Body of pancreas (tissue), 4 donors: ENCODE data around the gene KIAA1217. TPM values are rescaled to one million over a fixed set of nuclear protein-coding genes. Genes with fewer than 3 reads are reported as not detected.

Experiments used
- ATAC-seq: fragments of 150-250 bp; one replicate; pipeline ENCODE4 v1.9.1; 2016
- DNase-seq, 4 donors: peaks; one replicate each; pipeline ENCODE4 v3.0.0-alpha.2; 2019
- H3K27ac ChIP-seq, 4 donors: fragments of 200-600 bp; sonication (generic); 1 replicate in 3 of 4; 2 replicates in 1 of 4; pipeline versions ENCODE4 v1.5.1 to v1.6.1; 2016 to 2019; ENCODE audit warnings: mild to moderate bottlenecking in 1 of 4, mixed read lengths in 1 of 4, moderate library complexity in 1 of 4
- H3K27me3 ChIP-seq, 2 donors: fragments of 200-600 bp; sonication (generic); one replicate each; pipeline ENCODE4 v1.6.0; 2016; ENCODE audit warnings: mild to moderate bottlenecking in 1 of 2
- H3K36me3 ChIP-seq, 2 donors: fragments of 200-600 bp; sonication (generic); replicated peaks in 1 of 2; 2 replicates each; pipeline ENCODE4 v1.5.1; 2016; ENCODE audit warnings: low read depth in 2 of 2; ENCODE audit not compliant: insufficient read depth in 1 of 2
- H3K4me1 ChIP-seq: fragments of 200-600 bp; sonication (generic); one replicate; pipeline ENCODE4 v1.6.0; 2016
- H3K4me3 ChIP-seq, 2 donors: fragments of 200-600 bp; sonication (generic); 1 replicate in 1 of 2; 2 replicates in 1 of 2; pipeline ENCODE4 v1.5.1; 2016 to 2019
- H3K9me3 ChIP-seq, 3 donors: fragments of 200-600 bp; sonication (generic); 1 replicate in 2 of 3; 2 replicates in 1 of 3; pipeline ENCODE4 v1.5.1; 2016
- CTCF ChIP-seq, 7 experiments: fragments of 450-650 bp in 4 of 7; fragments of 200-600 bp in 3 of 7; sonication (generic) in 3 of 7; IDR thresholded peaks; one replicate each; pipeline ENCODE4 v1.5.1; 2016 to 2019; ENCODE audit warnings: antibody characterized with exemption in 7 of 7
- POLR2A ChIP-seq, 3 donors: fragments of 450-650 bp; IDR thresholded peaks; one replicate each; pipeline ENCODE4 v1.6.1; 2016; ENCODE audit warnings: antibody characterized with exemption in 3 of 3, mild to moderate bottlenecking in 2 of 3
- WGBS, 2 donors: methylation state at CpG; one replicate each; pipeline ENCODE4 v1.1.5; 2017; 5-methylcytosine and 5-hydroxymethylcytosine counted together
- intact Hi-C: fragments of 100-400 bp; cut with DNase I; formaldehyde crosslinking; loops from one replicate; pipeline ENCODE4 v1.15.1; 2023
- total RNA-seq, 2 donors: library from RNA; depleted of rRNA; stranded (reverse); fragments of >200 nt; gene quantifications; one replicate each; pipeline ENCODE4 v1.1.0, GENCODE V29; 2016

KIAA1217 gene
- total RNA-seq, 2 donors from 2014 or later = 25.9 to 36.9 TPM

- ATAC-seq (no peak), DNase-seq (no peak)
- Histone ChIP-seq H3K27ac (no peak overlapping the region), H3K36me3 (no peaks in the 10 kb centered on the region), H3K27me3 (no peaks in the 10 kb centered on the region), H3K9me3 (no peaks in the 10 kb centered on the region), H3K4me1 (peaks cover 23% of the 10 kb centered on the region), H3K4me3 (no peak overlapping the region)
- 86 to 90% methylated on average over 8 of the region's 8 CpGs for WGBS, 2 donors
- intact Hi-C loops = no loop called here
- TF ChIP-seq CTCF (IDR thresholded peaks at IDR 0.05) (no peak), POLR2A (IDR thresholded peaks at IDR 0.05) (no peak)
Measured at GRCh38 chr10:24452030-24452429, 243.1 kb downstream of the KIAA1217 start.

- no peaks in the 10 kb centered on the region for H3K36me3 ChIP-seq
- peaks cover 21% of the 10 kb centered on the region for H3K4me1 ChIP-seq
- intact Hi-C loops = no loop called here
- DNase-seq (no peak), ATAC-seq (no peak)
- H3K27me3 ChIP-seq = no peaks in the 10 kb centered on the region
- H3K9me3 ChIP-seq = no peaks in the 10 kb centered on the region
- H3K27ac ChIP-seq = no peak overlapping the region
- H3K4me3 ChIP-seq = no peak overlapping the region
- TF ChIP-seq CTCF (IDR thresholded peaks at IDR 0.05) (no peak), POLR2A (IDR thresholded peaks at IDR 0.05) (no peak)
Measured at GRCh38 chr10:24453404-24453830, 244.5 kb downstream of the KIAA1217 start.

- Histone ChIP-seq H3K27ac (no peak overlapping the region), H3K36me3 (no peaks in the 10 kb centered on the region), H3K4me3 (no peak overlapping the region), H3K4me1 (peaks cover 15% of the 10 kb centered on the region), H3K27me3 (no peaks in the 10 kb centered on the region), H3K9me3 (no peaks in the 10 kb centered on the region)
- WGBS, 2 donors = 66 to 71% methylated on average over 4 of the region's 4 CpGs
- TF ChIP-seq CTCF (IDR thresholded peaks at IDR 0.05) = no peak
- no peak for TF ChIP-seq POLR2A (IDR thresholded peaks at IDR 0.05)
- ATAC-seq (no peak), DNase-seq (no peak)
- intact Hi-C loops = no loop called here
Measured at GRCh38 chr10:24453973-24454372, 245.0 kb downstream of the KIAA1217 start.

GRCh38 chr10:24455447-24455846, 246.5 kb downstream of the KIAA1217 start:
- TF ChIP-seq POLR2A (IDR thresholded peaks at IDR 0.05) (no peak), CTCF (IDR thresholded peaks at IDR 0.05) (no peak)
- WGBS, 2 donors = 92 to 95% methylated on average over 4 of the region's 4 CpGs

GRCh38 chr10:24456322-24456721, 247.4 kb downstream of the KIAA1217 start:
- TF ChIP-seq CTCF (IDR thresholded peaks at IDR 0.05) = no peak
- TF ChIP-seq POLR2A (IDR thresholded peaks at IDR 0.05) = no peak
- Histone ChIP-seq H3K27ac (no peak overlapping the region), H3K9me3 (no peaks in the 10 kb centered on the region), H3K4me3 (no peak overlapping the region), H3K36me3 (no peaks in the 10 kb centered on the region), H3K4me1 (no peaks in the 10 kb centered on the region), H3K27me3 (no peaks in the 10 kb centered on the region)
- intact Hi-C loops = no loop called here
- 89 to 91% methylated on average over 4 of the region's 4 CpGs for WGBS, 2 donors
- no peak for ATAC-seq
- DNase-seq = peak in 1 of 4 donors; percentile 17

More at GRCh38 chr10:24455447-24455846, 246.5 kb downstream of the KIAA1217 start:
- no peak for ATAC-seq
- no peaks in the 10 kb centered on the region for H3K27me3 ChIP-seq
- intact Hi-C loops = no loop called here
- no peak for DNase-seq
- no peak overlapping the region for H3K4me3 ChIP-seq
- no peaks in the 10 kb centered on the region for H3K9me3 ChIP-seq
- H3K36me3 ChIP-seq = no peaks in the 10 kb centered on the region
- no peak overlapping the region for H3K27ac ChIP-seq
- H3K4me1 ChIP-seq = peaks cover 3% of the 10 kb centered on the region
